ENCODE results near the gene CADPS2.
"Not testable (repeated sequence)": the region's sequence is repeated elsewhere in the genome, so short reads cannot be mapped to it uniquely, and the experiment has no call there.

CADPS2 gene

GRCh38 chr7:122289426-122289825, 596.8 kb downstream of the CADPS2 start:
- no peak for TF ChIP-seq CTCF (IDR thresholded peaks at IDR 0.05; ENCODE audit: borderline replicate concordance, control extremely low read depth, extremely low read depth, insufficient read depth, missing control alignments)
- in situ Hi-C loops (cut with MboI; ENCODE audit: low sequenced_read_pairs, unreplicated experiment), result no loop called here
- DNase-seq (ENCODE audit: low spot score), result no peak

- in situ Hi-C loops (cut with MboI; ENCODE audit: low sequenced_read_pairs, unreplicated experiment); DNase-seq (ENCODE audit: low spot score): not testable (repeated sequence)
These were observed 601.7 kb downstream of the CADPS2 start for GRCh38 chr7:122284608-122285007.

GRCh38 chr7:122273117-122273516, 613.1 kb downstream of the CADPS2 start:
- DNase-seq (ENCODE audit: low spot score), result no peak
- in situ Hi-C loops (cut with MboI; ENCODE audit: low sequenced_read_pairs, unreplicated experiment), result no loop called here
- TF ChIP-seq CTCF (IDR thresholded peaks at IDR 0.05; ENCODE audit: borderline replicate concordance, control extremely low read depth, extremely low read depth, insufficient read depth, missing control alignments), result no peak

- TF ChIP-seq CTCF (IDR thresholded peaks at IDR 0.05; ENCODE audit: borderline replicate concordance, control extremely low read depth, extremely low read depth, insufficient read depth, missing control alignments), result no peak
- no peak for DNase-seq (ENCODE audit: low spot score)
- in situ Hi-C loops (cut with MboI; ENCODE audit: low sequenced_read_pairs, unreplicated experiment), result no loop called here
These were observed 617.0 kb downstream of the CADPS2 start for GRCh38 chr7:122269241-122269640.
